ENCODE data around the gene APLP2. TPM values are rescaled to one million over a fixed set of nuclear protein-coding genes. Genes with fewer than 3 reads are reported as not detected.

Gene APLP2
- total RNA-seq, 1 experiment from 2014 or later, result 345 TPM

DNA sequence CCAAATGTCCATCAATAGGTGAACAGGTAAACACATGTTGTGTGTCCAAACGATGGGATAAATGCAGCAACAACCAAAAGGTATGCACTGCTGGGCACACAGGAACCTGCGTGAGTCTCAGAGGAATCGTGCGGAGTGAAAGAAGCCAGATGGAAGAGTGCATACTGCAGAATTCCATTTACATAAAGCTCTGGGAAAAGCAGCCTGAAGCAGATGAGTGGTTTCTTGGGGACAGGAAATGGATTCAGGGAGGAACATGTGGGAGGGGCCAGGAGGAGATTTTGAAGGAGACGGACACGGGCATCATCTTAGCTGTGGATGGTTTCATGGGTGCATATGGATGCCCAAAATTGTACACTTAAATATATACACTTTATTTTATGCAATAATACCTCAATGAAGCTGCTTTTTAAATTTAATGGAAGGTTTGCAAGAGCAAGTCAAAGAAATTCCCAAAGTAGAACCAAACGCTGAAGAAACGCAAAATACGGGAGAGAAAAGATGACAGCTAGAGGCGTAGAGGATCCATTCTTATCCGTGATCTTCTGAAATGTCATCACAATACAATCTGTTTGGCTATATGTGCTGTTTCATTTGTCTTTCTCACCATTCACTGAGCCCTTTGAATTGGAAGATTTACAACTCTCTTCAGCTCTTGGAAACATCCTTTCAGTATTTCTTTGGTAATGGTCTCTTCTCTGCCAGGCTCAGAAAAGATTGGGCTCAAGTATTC lies 114.3 kb downstream of the APLP2 start:
- ChIA-PET CTCF (no interaction called here), POLR2A (ENCODE audit: unreplicated experiment) (interaction anchor here (0.6 kb wide), 1 partner anchor 732 kb away, joined by 3 read pairs; the partner anchor contains the start of gene SNX19)
- intact Hi-C loops (cut with micrococcal nuclease), result no loop called here
- H3K27me3 ChIP-seq (ENCODE audit: low read length), result no peaks in the 10 kb centered on the region
- peaks cover 25% of the 10 kb centered on the region for H3K4me1 ChIP-seq (ENCODE audit: insufficient read depth, low read length)
- H4K20me1 ChIP-seq (ENCODE audit: low read length), result peaks cover 37% of the 10 kb centered on the region
- no peak overlapping the region for H3K4me3 ChIP-seq (ENCODE audit: low read length)
- H3K27ac ChIP-seq (ENCODE audit: low read length), result no peak overlapping the region
- no peak overlapping the region for H3K9ac ChIP-seq (ENCODE audit: low read length)
- no peaks in the 10 kb centered on the region for H3F3A ChIP-seq (ENCODE audit: low read length, unreplicated experiment)
- peaks cover 90% of the 10 kb centered on the region for H3K79me2 ChIP-seq (ENCODE audit: low read length)
- H3K4me2 ChIP-seq (ENCODE audit: low read length), result no peak overlapping the region
- H3K36me3 ChIP-seq (ENCODE audit: low read depth, low read length), result peaks cover 8% of the 10 kb centered on the region
- H3K9me3 ChIP-seq (ENCODE audit: low read length), result no peaks in the 10 kb centered on the region
- H3K9me2 ChIP-seq (replicated peaks; ENCODE audit: low read length), result no peaks in the 10 kb centered on the region
- ATAC-seq (no peak), DNase-seq (no peak)
- BruUV-seq (replicated peaks), result no TSS peak
- H2AFZ ChIP-seq (ENCODE audit: low read length), result no peak overlapping the region
- TF ChIP-seq, protein P1, sequence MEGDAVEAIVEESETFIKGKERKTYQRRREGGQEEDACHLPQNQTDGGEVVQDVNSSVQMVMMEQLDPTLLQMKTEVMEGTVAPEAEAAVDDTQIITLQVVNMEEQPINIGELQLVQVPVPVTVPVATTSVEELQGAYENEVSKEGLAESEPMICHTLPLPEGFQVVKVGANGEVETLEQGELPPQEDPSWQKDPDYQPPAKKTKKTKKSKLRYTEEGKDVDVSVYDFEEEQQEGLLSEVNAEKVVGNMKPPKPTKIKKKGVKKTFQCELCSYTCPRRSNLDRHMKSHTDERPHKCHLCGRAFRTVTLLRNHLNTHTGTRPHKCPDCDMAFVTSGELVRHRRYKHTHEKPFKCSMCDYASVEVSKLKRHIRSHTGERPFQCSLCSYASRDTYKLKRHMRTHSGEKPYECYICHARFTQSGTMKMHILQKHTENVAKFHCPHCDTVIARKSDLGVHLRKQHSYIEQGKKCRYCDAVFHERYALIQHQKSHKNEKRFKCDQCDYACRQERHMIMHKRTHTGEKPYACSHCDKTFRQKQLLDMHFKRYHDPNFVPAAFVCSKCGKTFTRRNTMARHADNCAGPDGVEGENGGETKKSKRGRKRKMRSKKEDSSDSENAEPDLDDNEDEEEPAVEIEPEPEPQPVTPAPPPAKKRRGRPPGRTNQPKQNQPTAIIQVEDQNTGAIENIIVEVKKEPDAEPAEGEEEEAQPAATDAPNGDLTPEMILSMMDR (conservative IDR thresholded peaks at IDR 0.05; ENCODE audit: low read depth, low read length), result no peak
- TF ChIP-seq EZH2phosphoT487 (IDR thresholded peaks at IDR 0.05; ENCODE audit: borderline replicate concordance, low read length) (no peak), EZH2 (IDR thresholded peaks at IDR 0.05; ENCODE audit: low read length, unreplicated experiment) (no peak)

DNA sequence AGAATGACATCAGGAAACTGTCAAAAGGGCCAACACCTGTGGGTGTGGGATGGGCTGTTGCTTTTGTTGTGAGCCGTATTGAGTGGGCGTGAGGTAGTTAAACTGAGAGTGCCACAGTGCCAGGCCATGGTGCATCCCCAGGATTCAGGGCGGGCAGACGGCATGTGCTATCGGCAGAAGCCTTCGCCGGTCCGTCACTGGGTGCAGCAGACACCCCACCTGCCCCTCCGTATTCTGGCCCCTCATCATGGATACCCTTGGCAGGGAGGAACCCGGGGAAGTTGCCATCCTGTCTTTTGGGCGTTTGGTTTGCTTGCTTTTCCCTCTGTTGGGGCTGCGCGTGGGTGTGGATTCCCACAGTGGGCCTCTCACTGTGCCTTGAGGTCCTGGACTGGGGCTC lies 117.4 kb downstream of the APLP2 start:
- no peak for ATAC-seq
- Histone ChIP-seq H3K9me2 (replicated peaks; ENCODE audit: low read length) (no peaks in the 10 kb centered on the region), H3K36me3 (ENCODE audit: low read depth, low read length) (peaks cover 8% of the 10 kb centered on the region), H2AFZ (ENCODE audit: low read length) (no peak overlapping the region), H4K20me1 (ENCODE audit: low read length) (peaks cover 11% of the 10 kb centered on the region), H3K4me3 (ENCODE audit: low read length) (no peak overlapping the region), H3K9ac (ENCODE audit: low read length) (no peak overlapping the region), H3K27me3 (ENCODE audit: low read length) (no peaks in the 10 kb centered on the region), H3K4me1 (ENCODE audit: insufficient read depth, low read length) (peaks cover 4% of the 10 kb centered on the region), H3K9me3 (ENCODE audit: low read length) (no peaks in the 10 kb centered on the region), H3K27ac (ENCODE audit: low read length) (no peak overlapping the region), H3K4me2 (ENCODE audit: low read length) (no peak overlapping the region), H3K79me2 (ENCODE audit: low read length) (peaks cover 60% of the 10 kb centered on the region), H3F3A (ENCODE audit: low read length, unreplicated experiment) (no peaks in the 10 kb centered on the region)
- intact Hi-C loops (cut with micrococcal nuclease), result no loop called here
- POLR2A ChIA-PET (ENCODE audit: unreplicated experiment), result no interaction called here
- TF ChIP-seq, protein P1 (conservative IDR thresholded peaks at IDR 0.05; ENCODE audit: low read depth, low read length), result no peak
- TF ChIP-seq EZH2 (IDR thresholded peaks at IDR 0.05; ENCODE audit: low read length, unreplicated experiment), result no peak
- no peak for TF ChIP-seq EZH2phosphoT487 (IDR thresholded peaks at IDR 0.05; ENCODE audit: borderline replicate concordance, low read length)
- DNase-seq, result no peak
- CTCF ChIA-PET, result no interaction called here
- no TSS peak for BruUV-seq (replicated peaks)

DNA sequence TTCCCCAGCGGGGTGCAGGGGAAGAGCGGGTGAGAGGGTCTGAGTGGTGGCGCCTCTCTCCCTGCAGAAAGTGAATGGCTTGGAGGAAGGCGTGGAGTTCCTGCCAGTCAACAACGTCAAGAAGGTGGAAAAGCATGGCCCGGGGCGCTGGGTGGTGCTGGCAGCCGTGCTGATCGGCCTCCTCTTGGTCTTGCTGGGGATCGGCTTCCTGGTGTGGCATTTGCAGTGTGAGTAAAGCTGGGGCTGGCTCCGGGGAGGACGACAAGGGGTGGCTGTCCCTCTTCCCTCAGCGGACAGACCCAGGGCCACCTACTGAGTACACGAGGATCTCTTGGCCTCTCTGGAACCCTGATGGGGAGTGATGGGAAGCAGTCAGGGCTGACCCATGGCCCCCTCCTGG lies 118.4 kb downstream of the APLP2 start:
- no peak overlapping the region for H2AFZ ChIP-seq (ENCODE audit: low read length)
- no peak overlapping the region for H3K9ac ChIP-seq (ENCODE audit: low read length)
- no peaks in the 10 kb centered on the region for H3K9me3 ChIP-seq (ENCODE audit: low read length)
- DNase-seq, result no peak
- H3K4me1 ChIP-seq (ENCODE audit: insufficient read depth, low read length), result no peaks in the 10 kb centered on the region
- H4K20me1 ChIP-seq (ENCODE audit: low read length), result 0 out of 2 replicates have a peak, but pooled peaks cover 8% of the 10 kb centered on the region
- no TSS peak for BruUV-seq (replicated peaks)
- H3K4me3 ChIP-seq (ENCODE audit: low read length), result no peak overlapping the region
- TF ChIP-seq, protein P1 (conservative IDR thresholded peaks at IDR 0.05; ENCODE audit: low read depth, low read length), result no peak
- no peak for TF ChIP-seq EZH2phosphoT487 (IDR thresholded peaks at IDR 0.05; ENCODE audit: borderline replicate concordance, low read length)
- TF ChIP-seq EZH2 (IDR thresholded peaks at IDR 0.05; ENCODE audit: low read length, unreplicated experiment), result no peak
- intact Hi-C loops (cut with micrococcal nuclease), result no loop called here
- ChIA-PET CTCF (no interaction called here), POLR2A (ENCODE audit: unreplicated experiment) (no interaction called here)
- H3K27ac ChIP-seq (ENCODE audit: low read length), result no peak overlapping the region
- no peak for ATAC-seq
- no peaks in the 10 kb centered on the region for H3K27me3 ChIP-seq (ENCODE audit: low read length)
- H3K36me3 ChIP-seq (ENCODE audit: low read depth, low read length), result peaks cover 8% of the 10 kb centered on the region
- H3K4me2 ChIP-seq (ENCODE audit: low read length), result no peak overlapping the region
- no peaks in the 10 kb centered on the region for H3F3A ChIP-seq (ENCODE audit: low read length, unreplicated experiment)
- H3K79me2 ChIP-seq (ENCODE audit: low read length), result peaks cover 50% of the 10 kb centered on the region
- no peaks in the 10 kb centered on the region for H3K9me2 ChIP-seq (replicated peaks; ENCODE audit: low read length)
